GM12891 (cell line): ENCODE data around the gene ZSCAN26.
"Not testable (repeated sequence)": the region's sequence is repeated elsewhere in the genome, so short reads cannot be mapped to it uniquely, and the experiment has no call there.

Experiments
- DNase-seq: peaks from one replicate; pipeline ENCODE4 v3.0.0; 2011; ENCODE audit warnings: low spot score; ENCODE audit not compliant: insufficient read length
- FAIRE-seq: peaks from 2 replicates; lab custom pipeline; 2011; peaks lifted over from hg19 to GRCh38; lab: Jason Lieb, UNC
- PAX5 ChIP-seq: IDR thresholded peaks from 2 replicates; pipeline ENCODE4 v1.6.1; 2011; ENCODE audit warnings: low read length, moderate library complexity, mild to moderate bottlenecking; ENCODE audit not compliant: insufficient read depth, severe bottlenecking
- POLR2A ChIP-seq: IDR thresholded peaks from 2 replicates; pipeline ENCODE4 v1.6.1; 2011; ENCODE audit warnings: low read depth, low read length, control low read depth
- POLR2AphosphoS5 ChIP-seq: IDR thresholded peaks from 2 replicates; pipeline ENCODE4 v1.6.1; 2011; ENCODE audit warnings: low read depth, low read length, control low read depth
- POU2F2 ChIP-seq: IDR thresholded peaks from 2 replicates; pipeline ENCODE4 v1.6.1; 2011; ENCODE audit warnings: low read depth, mild to moderate bottlenecking, control low read depth, low read length, moderate library complexity
- SPI1 ChIP-seq: IDR thresholded peaks from 2 replicates; pipeline ENCODE4 v1.6.1; 2011; ENCODE audit warnings: low read depth, low read length, control low read depth
- TAF1 ChIP-seq: IDR thresholded peaks from 2 replicates; pipeline ENCODE4 v1.6.1; 2011; ENCODE audit warnings: low read depth, low read length, control low read depth

ZSCAN26 gene

GRCh38 chr6:28311139-28311823, 44.3 kb downstream of the ZSCAN26 start:
- peak; percentile 20 for FAIRE-seq
- no peak for DNase-seq
- TF ChIP-seq TAF1 (no peak), PAX5 (no peak), POU2F2 (no peak), POLR2AphosphoS5 (no peak), SPI1 (no peak), POLR2A (no peak)

DNA sequence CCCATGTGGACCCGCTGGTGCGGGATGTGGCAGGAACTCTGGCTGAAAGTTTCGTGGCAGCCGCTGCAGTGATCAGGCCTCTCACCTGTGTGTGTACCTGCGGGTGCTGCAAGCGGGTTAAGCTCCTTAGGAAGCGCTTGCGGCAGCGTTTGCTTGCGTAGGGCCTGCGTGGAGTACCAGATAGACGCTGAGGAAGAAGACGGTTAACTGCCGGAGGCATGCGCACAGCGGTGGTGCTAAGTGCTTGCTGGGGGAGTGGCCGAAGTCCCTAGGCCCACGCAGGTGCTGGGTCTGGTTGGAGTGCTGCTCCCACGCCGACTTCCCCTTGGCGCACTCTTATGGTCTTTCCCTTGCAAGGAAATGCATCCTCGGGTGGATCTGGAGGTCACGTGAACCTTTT, 46.0 kb downstream of the ZSCAN26 start:
- DNase-seq = no peak
- TF ChIP-seq POLR2AphosphoS5 (no peak), TAF1 (no peak), SPI1 (no peak), POLR2A (no peak), POU2F2 (no peak), PAX5 (no peak)
- FAIRE-seq = no peak

DNA sequence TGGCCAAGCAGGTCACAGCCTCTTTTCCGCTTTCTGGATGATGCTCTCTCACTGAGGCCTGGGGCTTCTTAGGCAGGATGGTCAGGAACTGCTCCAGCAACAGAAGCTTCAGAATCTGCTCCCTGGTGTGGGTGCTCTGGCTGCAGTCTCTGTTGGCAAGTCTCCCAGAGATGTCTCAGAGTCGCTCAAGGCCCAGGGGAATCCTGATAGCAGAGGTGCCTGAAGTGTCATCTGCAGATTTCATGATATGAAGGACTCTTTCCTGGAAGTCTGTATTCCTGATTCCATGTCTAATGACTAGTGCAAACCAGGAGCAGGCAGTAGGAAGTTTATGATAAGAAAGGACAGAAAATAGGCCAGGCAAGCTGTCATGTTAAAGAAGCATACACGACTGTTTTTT, 48.7 kb downstream of the ZSCAN26 start:
- TF ChIP-seq TAF1 (no peak), POLR2AphosphoS5 (no peak), POU2F2 (no peak), PAX5 (no peak), POLR2A (no peak), SPI1 (no peak)
- DNase-seq (no peak), FAIRE-seq (no peak)

GRCh38 chr6:28317866-28318265, 50.9 kb downstream of the ZSCAN26 start:
- FAIRE-seq = not testable (repeated sequence)

GRCh38 chr6:28322661-28323060, 55.7 kb downstream of the ZSCAN26 start:
- DNase-seq (no peak), FAIRE-seq (no peak)
- TF ChIP-seq POU2F2 = no peak

More at GRCh38 chr6:28317866-28318265, 50.9 kb downstream of the ZSCAN26 start:
- DNase-seq = not testable (repeated sequence)

- FAIRE-seq = no peak
- TF ChIP-seq POLR2AphosphoS5 (no peak), SPI1 (no peak), TAF1 (no peak), PAX5 (no peak), POU2F2 (no peak), POLR2A (no peak)
- DNase-seq = no peak
Measured at GRCh38 chr6:28323813-28324424, 57.0 kb downstream of the ZSCAN26 start.

GRCh38 chr6:28326371-28326948, 59.5 kb downstream of the ZSCAN26 start:
- FAIRE-seq (no peak), DNase-seq (no peak)
- TF ChIP-seq SPI1 (no peak), TAF1 (no peak), POLR2AphosphoS5 (no peak)
